Measurements from ENCODE around the gene TPD52L1. TPM values are rescaled to one million over a fixed set of nuclear protein-coding genes. Genes with fewer than 3 reads are reported as not detected.
A peak's percentile ranks its signal among the peaks of the same experiment; 100 is the strongest.

The TPD52L1 gene, protein sequence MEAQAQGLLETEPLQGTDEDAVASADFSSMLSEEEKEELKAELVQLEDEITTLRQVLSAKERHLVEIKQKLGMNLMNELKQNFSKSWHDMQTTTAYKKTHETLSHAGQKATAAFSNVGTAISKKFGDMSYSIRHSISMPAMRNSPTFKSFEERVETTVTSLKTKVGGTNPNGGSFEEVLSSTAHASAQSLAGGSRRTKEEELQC
- total RNA-seq (2022) (37.5 and 50.6 TPM in 2 replicates), Bru-seq, nascent RNA (percentile 60 among the genes with signal in this experiment), BruChase-seq, experiment 1, labeled RNA remaining after a 6-hour chase (percentile 49 among the genes with signal in this experiment), BruChase-seq, experiment 2, labeled RNA remaining after a 2-hour chase (percentile 44 among the genes with signal in this experiment)
- long read RNA-seq, transcript TPD52L1-203 (6 exons, 1,308 nt) = minor isoform, 5 of 64 reads
- long read RNA-seq, transcript TPD52L1-202 (5 exons, 2,147 nt) = minor isoform, 22 of 64 reads
- long read RNA-seq, transcript TPD52L1-213 (7 exons, 2,356 nt) = major isoform, 25 of 64 reads
- long read RNA-seq, partial matches to known transcripts = 0 of 64 reads
- long read RNA-seq, other reads (novel, unspliced or antisense) = 5 of 64 reads

DNA sequence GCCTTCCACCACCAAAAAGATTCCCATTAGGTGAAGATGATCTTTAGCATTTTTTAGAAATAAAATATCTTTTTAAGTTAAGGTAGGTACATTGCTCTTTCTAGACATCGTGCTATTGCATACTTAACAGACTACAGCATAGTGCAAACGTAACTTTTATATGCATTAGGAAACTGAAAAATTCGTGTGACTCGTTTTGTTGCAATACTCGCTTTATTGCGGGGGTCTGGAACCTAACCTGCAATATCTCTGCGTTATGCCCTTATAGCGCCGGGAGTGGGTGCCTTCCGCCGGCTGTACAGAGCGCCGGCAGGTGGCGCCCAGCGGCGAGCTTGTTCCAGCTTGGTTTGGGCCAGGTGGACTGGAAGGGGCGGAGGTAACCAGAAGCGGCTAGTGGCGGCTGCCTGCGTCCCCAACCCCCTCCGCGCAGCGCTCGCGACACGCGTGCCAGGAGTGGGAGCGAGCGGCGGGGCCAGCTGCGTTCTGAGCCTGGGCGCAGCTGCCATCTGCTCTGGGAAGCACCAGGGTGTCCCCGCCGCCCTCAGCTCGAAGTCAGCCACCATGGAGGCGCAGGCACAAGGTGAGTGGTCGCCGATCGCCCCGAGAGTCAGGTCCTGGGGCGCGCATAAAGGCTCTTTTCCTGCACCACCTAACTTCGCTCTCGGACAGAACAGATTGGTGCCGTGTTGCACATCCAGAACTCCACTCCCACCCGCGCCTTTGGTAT is at the start of gene TPD52L1:
TPD52L1 (plus strand) TSS at position 383 of the 727 bp plus-strand sequence; CDS start at position 562, 179 bp downstream.
- Mint-ChIP-seq H3K9me3 (ENCODE audit: low read depth, unreplicated experiment) (no peaks in the 10 kb centered on the region), H3K4me1 (ENCODE audit: low read depth, unreplicated experiment) (no peaks in the 10 kb centered on the region), H3K27ac (ENCODE audit: unreplicated experiment) (peak within 1 kb of the TSS; percentile 36), H3K36me3 (ENCODE audit: insufficient read depth, unreplicated experiment) (peaks cover 18% of the 10 kb centered on the region), H3K4me3 (ENCODE audit: low read depth, unreplicated experiment) (peak within 1 kb of the TSS; percentile 77), H3K27me3 (ENCODE audit: unreplicated experiment) (no peaks in the 10 kb centered on the region)
- no TSS peak for BruUV-seq (replicated peaks)
- intact Hi-C loops (cut with micrococcal nuclease; ENCODE audit: unreplicated experiment) = loop anchor here (2.0 to 5.0 kb wide), 2 partner anchors 121 to 159 kb away; no protein-coding TSS in a partner anchor
- CTCF ChIA-PET = interaction anchor here (1.1 to 1.9 kb wide), 4 partner anchors 29 to 148 kb away, joined by 3 to 7 read pairs (median 4); partner anchors contain the start of gene HDDC2
- TF ChIP-seq, protein P1, sequence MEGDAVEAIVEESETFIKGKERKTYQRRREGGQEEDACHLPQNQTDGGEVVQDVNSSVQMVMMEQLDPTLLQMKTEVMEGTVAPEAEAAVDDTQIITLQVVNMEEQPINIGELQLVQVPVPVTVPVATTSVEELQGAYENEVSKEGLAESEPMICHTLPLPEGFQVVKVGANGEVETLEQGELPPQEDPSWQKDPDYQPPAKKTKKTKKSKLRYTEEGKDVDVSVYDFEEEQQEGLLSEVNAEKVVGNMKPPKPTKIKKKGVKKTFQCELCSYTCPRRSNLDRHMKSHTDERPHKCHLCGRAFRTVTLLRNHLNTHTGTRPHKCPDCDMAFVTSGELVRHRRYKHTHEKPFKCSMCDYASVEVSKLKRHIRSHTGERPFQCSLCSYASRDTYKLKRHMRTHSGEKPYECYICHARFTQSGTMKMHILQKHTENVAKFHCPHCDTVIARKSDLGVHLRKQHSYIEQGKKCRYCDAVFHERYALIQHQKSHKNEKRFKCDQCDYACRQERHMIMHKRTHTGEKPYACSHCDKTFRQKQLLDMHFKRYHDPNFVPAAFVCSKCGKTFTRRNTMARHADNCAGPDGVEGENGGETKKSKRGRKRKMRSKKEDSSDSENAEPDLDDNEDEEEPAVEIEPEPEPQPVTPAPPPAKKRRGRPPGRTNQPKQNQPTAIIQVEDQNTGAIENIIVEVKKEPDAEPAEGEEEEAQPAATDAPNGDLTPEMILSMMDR (IDR thresholded peaks at IDR 0.05; ENCODE audit: unreplicated experiment) = peak; percentile 70
- DNase-seq = peak; percentile 82

- Mint-ChIP-seq H3K4me3 (ENCODE audit: low read depth, unreplicated experiment) (no peak overlapping the region), H3K9me3 (ENCODE audit: low read depth, unreplicated experiment) (no peaks in the 10 kb centered on the region), H3K27me3 (ENCODE audit: unreplicated experiment) (no peaks in the 10 kb centered on the region), H3K4me1 (ENCODE audit: low read depth, unreplicated experiment) (peaks cover 29% of the 10 kb centered on the region), H3K36me3 (ENCODE audit: insufficient read depth, unreplicated experiment) (peaks cover 7% of the 10 kb centered on the region), H3K27ac (ENCODE audit: unreplicated experiment) (no peak overlapping the region)
- TF ChIP-seq, protein P1 (IDR thresholded peaks at IDR 0.05; ENCODE audit: unreplicated experiment) = no peak
- CTCF ChIA-PET = interaction anchor here (0.6 kb wide), 1 partner anchor 922 kb away, joined by 7 read pairs; no protein-coding TSS in a partner anchor
- intact Hi-C loops (cut with micrococcal nuclease; ENCODE audit: unreplicated experiment) = no loop called here
- DNase-seq = no peak
- no TSS peak for BruUV-seq (replicated peaks)
These were observed 49.1 kb upstream of the TPD52L1 start for GRCh38 chr6:125104425-125104824.

GRCh38 chr6:125107048-125107447 is 46.5 kb upstream of the TPD52L1 start:
- BruUV-seq (replicated peaks) = no TSS peak
- Mint-ChIP-seq H3K4me1 (ENCODE audit: low read depth, unreplicated experiment) (peaks cover 12% of the 10 kb centered on the region), H3K27ac (ENCODE audit: unreplicated experiment) (no peak overlapping the region), H3K9me3 (ENCODE audit: low read depth, unreplicated experiment) (peaks cover 9% of the 10 kb centered on the region), H3K36me3 (ENCODE audit: insufficient read depth, unreplicated experiment) (no peaks in the 10 kb centered on the region), H3K27me3 (ENCODE audit: unreplicated experiment) (no peaks in the 10 kb centered on the region), H3K4me3 (ENCODE audit: low read depth, unreplicated experiment) (no peak overlapping the region)
- no peak for DNase-seq
- TF ChIP-seq, protein P1 (IDR thresholded peaks at IDR 0.05; ENCODE audit: unreplicated experiment) = no peak
- CTCF ChIA-PET = no interaction called here
- intact Hi-C loops (cut with micrococcal nuclease; ENCODE audit: unreplicated experiment) = no loop called here

DNA sequence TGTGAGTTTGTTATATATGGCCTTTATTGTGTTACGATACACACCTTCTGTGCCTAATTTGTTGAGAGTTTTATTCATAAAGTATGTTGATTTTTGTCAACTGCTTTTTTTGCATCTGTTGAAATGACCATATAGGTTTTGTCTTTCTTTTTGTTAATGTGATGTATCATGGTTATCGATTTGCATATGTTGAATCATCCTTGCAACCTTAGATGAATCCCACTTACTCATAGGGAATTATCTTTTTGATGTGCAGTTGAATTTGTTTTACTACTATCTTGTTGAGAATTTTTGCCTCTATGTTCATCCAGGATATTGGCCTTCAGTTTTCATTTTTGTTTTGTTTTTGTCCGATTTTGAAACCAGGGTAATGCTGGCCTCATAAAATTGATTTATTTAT is 45.7 kb upstream of the TPD52L1 start:
- intact Hi-C loops (cut with micrococcal nuclease; ENCODE audit: unreplicated experiment) = no loop called here
- no peak for DNase-seq
- TF ChIP-seq, protein P1 (IDR thresholded peaks at IDR 0.05; ENCODE audit: unreplicated experiment) = no peak
- Mint-ChIP-seq H3K9me3 (ENCODE audit: low read depth, unreplicated experiment) (peaks cover 11% of the 10 kb centered on the region), H3K36me3 (ENCODE audit: insufficient read depth, unreplicated experiment) (no peaks in the 10 kb centered on the region), H3K27ac (ENCODE audit: unreplicated experiment) (no peak overlapping the region), H3K27me3 (ENCODE audit: unreplicated experiment) (no peaks in the 10 kb centered on the region), H3K4me3 (ENCODE audit: low read depth, unreplicated experiment) (no peak overlapping the region), H3K4me1 (ENCODE audit: low read depth, unreplicated experiment) (peaks cover 4% of the 10 kb centered on the region)
- CTCF ChIA-PET = no interaction called here
- no TSS peak for BruUV-seq (replicated peaks)
